SK-N-SH (cell line): ENCODE measurements around the gene JPH3. TPM values are rescaled to one million over a fixed set of nuclear protein-coding genes. Genes with fewer than 3 reads are reported as not detected.

Experiments
- CTCF ChIA-PET: fragments of 300-600, 350-600 bp; formaldehyde crosslinking; extraction: SDS; loops from one replicate; lab custom pipeline; 2021; lab: Yijun Ruan, JAX
- POLR2A ChIA-PET: fragments of 350-600 bp; sonication (Branson Sonifier 250); formaldehyde crosslinking; extraction: SDS; loops from one replicate; lab custom pipeline; 2020; ENCODE audit warnings: antibody characterized with exemption, inconsistent platforms; lab: Yijun Ruan, JAX
- DNase-seq: peaks from one replicate; pipeline ENCODE4 v3.0.0; 2012
- H2AFZ ChIP-seq: fragments of 200-600 bp; sonication (generic); 2 replicates; pipeline ENCODE4 v1.8.1; 2016; ENCODE audit warnings: antibody characterized with exemption, mild to moderate bottlenecking, low read depth
- H3F3A ChIP-seq: fragments of 200-600 bp; sonication (generic); replicated peaks from 2 replicates; pipeline ENCODE3; 2016; ENCODE audit warnings: antibody characterized with exemption, mild to moderate bottlenecking; ENCODE audit not compliant: insufficient read depth
- H3K27ac ChIP-seq, 2 experiments: fragments of 200-500 bp in 1 of 2; fragments of 200-600 bp in 1 of 2; sonication (Bioruptor generic) in 1 of 2; sonication (generic), shearing (Covaris generic) in 1 of 2; 2 replicates each; pipeline versions ENCODE4 v1.5.1 to v1.6.1; 2014 to 2016; ENCODE audit warnings: low read depth in 2 of 2, inconsistent platforms in 1 of 2, low read length in 1 of 2, mild to moderate bottlenecking in 1 of 2, mixed read lengths in 1 of 2
- H3K27me3 ChIP-seq: fragments of 200-600 bp; sonication (generic), shearing (Covaris generic); 2 replicates; pipeline ENCODE4 v1.6.1; 2016; ENCODE audit warnings: mixed run types; ENCODE audit not compliant: insufficient read depth
- H3K36me3 ChIP-seq, 2 experiments: fragments of 200-500 bp in 1 of 2; fragments of 200-600 bp in 1 of 2; sonication (Bioruptor generic) in 1 of 2; sonication (generic) in 1 of 2; replicated peaks in 1 of 2; 2 replicates each; pipeline versions ENCODE3 to v1.5.1; 2014 to 2016; ENCODE audit warnings: low read length in 1 of 2, mild to moderate bottlenecking in 1 of 2; ENCODE audit not compliant: insufficient read depth in 2 of 2, control insufficient read depth in 1 of 2
- H3K4me1 ChIP-seq, 2 experiments: fragments of 200-500 bp in 1 of 2; fragments of 200-600 bp in 1 of 2; sonication (Bioruptor generic) in 1 of 2; sonication (generic), shearing (Covaris generic) in 1 of 2; 2 replicates each; pipeline versions ENCODE4 v1.5.1 to v1.6.1; 2014 to 2016; ENCODE audit warnings: low read depth in 1 of 2, low read length in 1 of 2, mixed run types in 1 of 2; ENCODE audit not compliant: insufficient read depth in 2 of 2, control insufficient read depth in 1 of 2
- H3K4me2 ChIP-seq: fragments of 200-600 bp; sonication (generic), shearing (Covaris generic); 2 replicates; pipeline ENCODE4 v1.6.1; 2017; ENCODE audit warnings: mixed run types
- H3K4me3 ChIP-seq, 2 experiments: fragments of 200-500 bp in 1 of 2; fragments of 200-600 bp in 1 of 2; sonication (Bioruptor generic) in 1 of 2; sonication (generic), shearing (Covaris generic) in 1 of 2; 2 replicates each; pipeline versions ENCODE4 v1.5.1 to v1.8.1; 2014 to 2016; ENCODE audit warnings: low read depth in 2 of 2, inconsistent platforms in 1 of 2, low read length in 1 of 2, mild to moderate bottlenecking in 1 of 2, mixed read lengths in 1 of 2, moderate library complexity in 1 of 2
- H3K79me2 ChIP-seq: fragments of 200-600 bp; sonication (generic); 2 replicates; pipeline ENCODE4 v1.8.1; 2017; ENCODE audit warnings: mild to moderate bottlenecking; ENCODE audit not compliant: insufficient read depth
- H3K9ac ChIP-seq: fragments of 200-600 bp; sonication (generic); 2 replicates; pipeline ENCODE4 v1.6.1; 2017; ENCODE audit warnings: mixed run types
- H3K9me2 ChIP-seq: fragments of 200-600 bp; sonication (generic); 2 replicates; pipeline ENCODE4 v1.6.1; 2017; ENCODE audit warnings: mixed run types
- H3K9me3 ChIP-seq: fragments of 200-600 bp; sonication (generic); 2 replicates; pipeline ENCODE4 v1.6.1; 2017; ENCODE audit warnings: mixed run types, mild to moderate bottlenecking, moderate library complexity
- H4K20me1 ChIP-seq: fragments of 200-600 bp; sonication (generic); 2 replicates; pipeline ENCODE4 v1.6.1; 2017; ENCODE audit warnings: mild to moderate bottlenecking, mixed run types; ENCODE audit not compliant: insufficient read depth
- CHD2 ChIP-seq: fragments of 150-350 bp; IDR thresholded peaks from 2 replicates; pipeline ENCODE4 v1.6.1; 2018; ENCODE audit warnings: low read length; ENCODE audit not compliant: partially characterized antibody
- CTCF ChIP-seq: fragments of 200-600 bp; sonication (generic); IDR thresholded peaks from 2 replicates; pipeline ENCODE4 v1.6.1; 2017; ENCODE audit warnings: antibody characterized with exemption, mild to moderate bottlenecking, moderate library complexity
- EP300 ChIP-seq, 2 experiments: IDR thresholded peaks; 2 replicates each; pipeline versions ENCODE4 v1.4.0 to v1.6.1; 2012; ENCODE audit warnings: borderline replicate concordance in 1 of 2, low read depth in 1 of 2, low read length in 1 of 2
- FOSL2 ChIP-seq: IDR thresholded peaks from 2 replicates; pipeline ENCODE4 v1.4.0; 2012; ENCODE audit warnings: low read depth, mild to moderate bottlenecking, moderate library complexity, borderline replicate concordance
- FOXJ3 ChIP-seq: sonication (generic); formaldehyde crosslinking; IDR thresholded peaks from 2 replicates; pipeline ENCODE4 v1.5.1; 2020; ENCODE audit warnings: mild to moderate bottlenecking, missing genetic modification reagents
- JUND ChIP-seq: IDR thresholded peaks from 2 replicates; pipeline ENCODE4 v1.4.0; 2012
- MXI1 ChIP-seq: IDR thresholded peaks from 2 replicates; pipeline ENCODE4 v1.6.1; 2012; ENCODE audit warnings: mild to moderate bottlenecking, low read depth, low read length, improper control_type of control experiment
- NFIC ChIP-seq: IDR thresholded peaks from 2 replicates; pipeline ENCODE4 v1.4.0; 2012; ENCODE audit warnings: borderline replicate concordance
- POLR2AphosphoS5 ChIP-seq: IDR thresholded peaks from 2 replicates; pipeline ENCODE4 v1.6.1; 2012; ENCODE audit warnings: low read depth, low read length
- RCOR1 ChIP-seq: fragments of 150-350 bp; IDR thresholded peaks from 2 replicates; pipeline ENCODE4 v1.6.1; 2017; ENCODE audit warnings: antibody characterized with exemption, low read length
- REST ChIP-seq: IDR thresholded peaks from 2 replicates; pipeline ENCODE4 v1.6.1; 2012; ENCODE audit warnings: mild to moderate bottlenecking, low read depth, low read length, moderate library complexity
- RXRA ChIP-seq: IDR thresholded peaks from 2 replicates; pipeline ENCODE4 v1.4.0; 2012; ENCODE audit warnings: low read depth, mild to moderate bottlenecking, borderline replicate concordance
- SIN3A ChIP-seq: IDR thresholded peaks from 2 replicates; pipeline ENCODE4 v1.6.1; 2012; ENCODE audit warnings: low read depth, mild to moderate bottlenecking, low read length, moderate library complexity, borderline replicate concordance
- SMC3 ChIP-seq: IDR thresholded peaks from 2 replicates; pipeline ENCODE4 v1.6.1; 2012; ENCODE audit warnings: low read depth, low read length, improper control_type of control experiment
- TEAD4 ChIP-seq: IDR thresholded peaks from 2 replicates; pipeline ENCODE4 v1.4.0; 2012; ENCODE audit warnings: mild to moderate bottlenecking, borderline replicate concordance; ENCODE audit not compliant: insufficient read depth
- YY1 ChIP-seq: IDR thresholded peaks from 2 replicates; pipeline ENCODE4 v1.4.0; 2012; ENCODE audit warnings: low read depth, mild to moderate bottlenecking
- ZBTB33 ChIP-seq: IDR thresholded peaks from 2 replicates; pipeline ENCODE4 v1.4.0; 2012; ENCODE audit warnings: low read depth, borderline replicate concordance
- WGBS: methylation state at CpG from one replicate; pipeline ENCODE4 v1.1.6; 2017; ENCODE audit warnings: low lambda C conversion rate; 5-methylcytosine and 5-hydroxymethylcytosine counted together
- polyA plus RNA-seq, 3 experiments: library from polyadenylated mRNA; depleted of rRNA; stranded (reverse); fragments of >200 nt; gene quantifications; 2 replicates each; pipeline ENCODE4 v1.2.3, GENCODE V29; 2012

JPH3 gene
- polyA plus RNA-seq, 1 of the 3 experiments (the other 2 are of a cell fraction): 0.25 TPM

- no peak overlapping the region for H3K27ac ChIP-seq
- no peak for DNase-seq
- H2AFZ ChIP-seq: no peak overlapping the region
- H3K9me2 ChIP-seq: no peaks in the 10 kb centered on the region
- TF ChIP-seq NFIC (no peak), EP300 (IDR thresholded peaks at IDR 0.05; ENCODE audit: borderline replicate concordance in 1 of 2, low read depth in 1 of 2, low read length in 1 of 2) (no peak), TEAD4 (no peak), FOSL2 (no peak), POLR2AphosphoS5 (no peak), MXI1 (no peak), RXRA (no peak), JUND (no peak), SIN3A (no peak), REST (no peak), SMC3 (no peak), RCOR1 (no peak), ZBTB33 (no peak), CHD2 (no peak), CTCF (no peak), YY1 (no peak), FOXJ3 (CRISPR knock-in tag) (no peak)
- 0 out of 2 replicates have a peak, but pooled peaks cover 4% of the 10 kb centered on the region for H3K9me3 ChIP-seq
- no peaks in the 10 kb centered on the region for H3K36me3 ChIP-seq
- H3K79me2 ChIP-seq: no peaks in the 10 kb centered on the region
- H3K4me2 ChIP-seq: no peak overlapping the region
- H3K4me1 ChIP-seq: no peaks in the 10 kb centered on the region
- no peaks in the 10 kb centered on the region for H3F3A ChIP-seq
- no peak overlapping the region for H3K4me3 ChIP-seq
- CTCF ChIA-PET: interaction anchor here (0.7 to 6.6 kb wide), 2 partner anchors 9 to 596 kb away, joined by 3 to 81 read pairs; no protein-coding TSS in a partner anchor
- H3K9ac ChIP-seq: no peak overlapping the region
- whole genome bisulfite sequencing: 80% methylated on average over 6 of the region's 14 CpGs
- POLR2A ChIA-PET: no interaction called here
- no peaks in the 10 kb centered on the region for H4K20me1 ChIP-seq
- H3K27me3 ChIP-seq: no peaks in the 10 kb centered on the region; the same call in 1 of the 2 replicates
Observed at GRCh38 chr16:87626401-87626800, 24.1 kb downstream of the JPH3 start.
